HuH-7.5 (cell line): ENCODE results near the gene UGGT2.
"Not testable (repeated sequence)": the region's sequence is repeated elsewhere in the genome, so short reads cannot be mapped to it uniquely, and the experiment has no call there.

Experiments used
- DNase-seq: peaks from one replicate; pipeline ENCODE4 v3.0.0; 2011; ENCODE audit warnings: low spot score

The UGGT2 gene

GRCh38 chr13:96053003-96053703, at the start of gene UGGT2:
TSS of gene UGGT2 (minus strand) at chr13:96053401. CDS start at chr13:96053312, 89 bp downstream.
- DNase-seq, result peak; percentile 83

- no peak for DNase-seq
Observed at GRCh38 chr13:96100457-96101220, 47.4 kb upstream of the UGGT2 start.

GRCh38 chr13:96093296-96094006, 40.2 kb upstream of the UGGT2 start:
- no peak for DNase-seq

- no peak for DNase-seq
Observed at GRCh38 chr13:96091164-96092117, 38.2 kb upstream of the UGGT2 start.

GRCh38 chr13:96090240-96091101, 37.3 kb upstream of the UGGT2 start:
- peak; percentile 18 for DNase-seq

- DNase-seq, result peak; percentile 42
Observed at GRCh38 chr13:96089749-96090239, 36.6 kb upstream of the UGGT2 start, which contains the start of gene HS6ST3. TSS of gene HS6ST3 (plus strand) at chr13:96090107.

- DNase-seq, result no peak
Observed at GRCh38 chr13:96089139-96089538, 35.9 kb upstream of the UGGT2 start.

- no peak for DNase-seq
Observed at GRCh38 chr13:96086736-96087135, 33.5 kb upstream of the UGGT2 start.

GRCh38 chr13:96082640-96083039, 29.4 kb upstream of the UGGT2 start:
- DNase-seq, result no peak

GRCh38 chr13:96081888-96082287, 28.7 kb upstream of the UGGT2 start:
- DNase-seq, result no peak

- DNase-seq, result no peak
Observed at GRCh38 chr13:96080676-96081075, 27.5 kb upstream of the UGGT2 start.

- DNase-seq, result no peak
Observed at GRCh38 chr13:96075953-96076543, 22.8 kb upstream of the UGGT2 start.

- no peak for DNase-seq
Observed at GRCh38 chr13:96072392-96072791, 19.2 kb upstream of the UGGT2 start.

GRCh38 chr13:96071504-96071903, 18.3 kb upstream of the UGGT2 start:
- no peak for DNase-seq

- no peak for DNase-seq
Observed at GRCh38 chr13:96068729-96069128, 15.5 kb upstream of the UGGT2 start.

GRCh38 chr13:96065849-96066248, 12.6 kb upstream of the UGGT2 start:
- DNase-seq, result no peak

GRCh38 chr13:96052656-96053002, 572 bp downstream of the UGGT2 start:
- DNase-seq, result peak; percentile 12

- not testable (repeated sequence) for DNase-seq
Observed at GRCh38 chr13:96051946-96052345, 1.3 kb downstream of the UGGT2 start.

- not testable (repeated sequence) for DNase-seq
Observed at GRCh38 chr13:96051491-96051890, 1.7 kb downstream of the UGGT2 start.

- not testable (repeated sequence) for DNase-seq
Observed at GRCh38 chr13:96050955-96051354, 2.2 kb downstream of the UGGT2 start.
